K562 (cell line): ENCODE measurements around the gene LRRC31.

Experiments
- CTCF ChIP-seq, 3 experiments: IDR thresholded peaks in 2 of 3; conservative IDR thresholded peaks in 1 of 3; 2 replicates each; pipeline ENCODE4 v1.5.1; 2011 to 2012; ENCODE audit warnings: low read length in 3 of 3, mild to moderate bottlenecking in 3 of 3, control low read depth in 2 of 3, improper control_type of control experiment in 1 of 3, inconsistent platforms in 1 of 3, low read depth in 1 of 3, mixed read lengths in 1 of 3, moderate library complexity in 1 of 3; ENCODE audit not compliant: insufficient read depth in 2 of 3
- MED1 ChIP-seq: sonication (generic); formaldehyde crosslinking; IDR thresholded peaks from 2 replicates; pipeline ENCODE4 v1.8.1; 2023; ENCODE audit warnings: missing genetic modification reagents, borderline replicate concordance
- ZNF785 ChIP-seq: fragments of 250-450 bp; sonication (Bioruptor Pico); IDR thresholded peaks from 2 replicates; pipeline ENCODE4 v1.4.0; 2020; ENCODE audit warnings: mild to moderate bottlenecking

GRCh38 chr3:169838511-169839030 is 31.2 kb downstream of the LRRC31 start:
- TF ChIP-seq CTCF (IDR thresholded peaks at IDR 0.05 in 2 of 3, conservative IDR thresholded peaks at IDR 0.05 in 1 of 3; ENCODE audit: insufficient read depth in 2 of 3, low read depth in 1 of 3, low read length in 3 of 3), result no peak
- TF ChIP-seq ZNF785 (CRISPR knock-in tag), result no peak
- TF ChIP-seq MED1 (CRISPR knock-in tag), result no peak
